GM18951 (cell line): ENCODE results near the gene ATP5ME.
"Not testable (repeated sequence)": the region's sequence is repeated elsewhere in the genome, so short reads cannot be mapped to it uniquely, and the experiment has no call there.

Source experiments
- POLR2A ChIP-seq: IDR thresholded peaks from 4 replicates; pipeline ENCODE4 v1.6.1; 2011; ENCODE audit warnings: mild to moderate bottlenecking; ENCODE audit not compliant: insufficient read length, insufficient read depth; ENCODE audit errors: extremely low read depth
- in situ Hi-C: fragments of 300-500 bp; cut with MboI; formaldehyde crosslinking; loops from one replicate; pipeline ENCODE4 v1.12.0; 2022; ENCODE audit warnings: low sequenced_read_pairs, mixed read lengths, inconsistent platforms; ENCODE audit not compliant: unreplicated experiment

The ATP5ME gene

DNA sequence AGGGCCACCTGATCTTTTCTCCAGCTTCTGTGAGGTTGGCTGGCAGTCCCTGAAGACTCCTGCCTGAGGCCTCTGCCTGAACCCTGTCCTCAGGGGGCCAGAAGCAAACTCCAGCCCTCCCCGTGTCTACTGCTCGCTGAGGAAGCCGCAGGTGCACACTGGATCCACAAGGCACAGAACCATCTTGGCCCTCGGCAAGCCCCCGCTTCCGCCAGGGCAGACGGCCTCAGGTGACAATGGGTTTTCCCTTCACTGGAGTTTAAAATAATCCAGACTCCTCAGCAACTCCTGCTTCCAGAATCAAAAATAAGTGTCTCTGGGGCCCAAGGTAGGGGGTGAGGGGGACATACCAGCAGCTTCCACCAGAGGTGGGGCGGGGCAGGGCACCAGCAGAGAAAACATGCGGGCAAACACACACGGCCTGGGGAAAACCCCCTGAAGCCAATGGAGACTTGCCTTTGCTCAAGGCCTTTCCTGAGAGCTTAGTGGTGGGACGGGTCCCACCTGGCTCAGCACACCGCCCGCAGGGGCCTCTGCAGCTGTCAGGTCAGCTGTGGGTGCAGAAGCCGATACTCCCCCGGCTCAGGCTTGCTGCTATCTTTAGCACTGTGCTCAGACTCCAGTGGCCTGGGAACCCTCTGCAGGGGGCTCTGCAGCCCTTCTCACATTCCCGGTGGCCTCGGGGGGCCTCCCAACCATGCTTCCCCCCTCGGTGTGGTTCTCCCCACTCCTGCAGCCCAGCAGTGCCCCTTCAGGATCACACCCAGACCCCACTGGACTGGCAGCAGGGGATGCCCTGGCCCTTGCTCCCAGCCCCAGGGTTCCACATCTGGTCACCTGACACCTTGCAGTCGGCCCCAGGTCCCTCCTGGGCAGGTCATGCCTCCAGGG, 2.1 kb upstream of the ATP5ME start:
- peak; percentile 13 for TF ChIP-seq POLR2A
- in situ Hi-C loops, result no loop called here

DNA sequence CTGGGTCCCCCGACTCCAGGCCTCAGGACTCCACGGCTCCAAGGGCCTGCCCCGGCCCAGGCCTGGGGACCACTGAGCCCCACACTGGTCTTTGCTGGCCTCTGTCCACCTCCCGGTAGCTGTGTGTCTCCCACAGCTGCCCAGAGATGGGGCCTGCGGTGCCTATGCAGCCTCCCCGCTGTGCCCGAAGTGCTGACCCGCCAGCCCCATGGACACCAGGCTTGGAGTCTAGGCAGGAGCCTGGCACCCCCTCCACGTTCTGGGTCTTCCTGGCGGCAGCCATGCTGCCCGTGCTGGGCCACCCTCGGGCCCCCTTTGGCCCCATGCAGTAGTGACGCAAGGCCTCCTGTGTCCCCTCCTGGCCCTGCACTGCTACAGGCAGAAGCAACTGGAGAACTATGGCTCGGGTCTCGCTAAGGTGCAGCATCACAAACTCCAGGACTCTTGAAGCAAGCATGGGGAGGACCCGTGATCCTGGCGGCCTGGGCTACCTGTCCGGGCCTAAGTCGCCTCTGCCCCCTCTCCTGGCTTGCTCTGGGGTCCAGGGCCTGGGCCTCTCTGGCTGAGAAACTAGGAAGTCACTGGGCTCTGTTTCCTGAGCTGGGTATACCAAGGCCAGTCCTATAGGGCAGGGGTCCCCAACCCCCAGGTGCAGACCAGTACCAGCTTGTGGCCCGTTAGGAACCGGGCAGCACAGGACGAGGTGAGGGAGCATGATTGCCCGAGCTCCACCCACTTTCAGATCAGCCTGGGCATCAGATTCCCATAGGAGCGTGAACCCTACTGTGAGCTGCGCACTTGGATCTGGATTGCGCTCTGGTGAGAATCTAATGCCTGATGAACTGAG, 1.2 kb upstream of the ATP5ME start:
- in situ Hi-C loops, result no loop called here
- TF ChIP-seq POLR2A, result no peak

DNA sequence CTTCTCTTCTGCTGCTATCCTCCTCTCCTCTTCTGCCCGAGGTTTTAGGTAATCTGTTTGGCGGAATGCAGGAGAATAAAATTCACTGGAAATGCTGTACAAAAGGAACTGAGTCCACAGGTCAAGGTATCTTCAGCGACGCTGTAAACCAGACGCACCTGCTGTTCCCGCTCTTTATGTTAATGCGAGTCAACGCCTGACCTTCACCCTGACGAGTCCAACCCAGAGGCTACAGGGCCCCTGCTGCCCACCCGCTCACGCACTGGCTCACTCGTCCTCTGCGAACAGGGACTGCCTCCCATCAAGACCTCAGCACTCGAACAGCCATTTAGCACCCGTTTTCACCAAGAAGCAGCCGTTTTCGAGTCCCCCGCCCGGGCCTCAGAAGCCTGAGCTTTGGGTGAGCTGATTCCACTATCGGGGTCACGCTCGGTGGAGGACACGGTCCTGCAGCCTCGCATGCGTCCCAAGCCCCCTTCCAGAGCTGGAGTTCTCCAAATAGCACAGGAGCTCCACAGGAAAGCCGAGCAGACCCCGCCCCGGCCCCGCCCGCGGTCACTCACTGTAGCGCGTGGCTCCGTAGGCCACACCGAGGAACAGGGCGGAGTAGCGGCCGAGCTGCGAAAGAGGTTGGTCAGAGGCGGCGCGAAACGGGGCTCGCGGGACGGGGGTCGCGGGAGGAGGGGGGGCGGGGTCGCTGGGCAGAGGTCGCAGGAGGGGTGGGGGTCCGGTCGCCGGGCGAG, 556 bp downstream of the ATP5ME start:
- in situ Hi-C loops, result no loop called here
- TF ChIP-seq POLR2A, result no peak

DNA sequence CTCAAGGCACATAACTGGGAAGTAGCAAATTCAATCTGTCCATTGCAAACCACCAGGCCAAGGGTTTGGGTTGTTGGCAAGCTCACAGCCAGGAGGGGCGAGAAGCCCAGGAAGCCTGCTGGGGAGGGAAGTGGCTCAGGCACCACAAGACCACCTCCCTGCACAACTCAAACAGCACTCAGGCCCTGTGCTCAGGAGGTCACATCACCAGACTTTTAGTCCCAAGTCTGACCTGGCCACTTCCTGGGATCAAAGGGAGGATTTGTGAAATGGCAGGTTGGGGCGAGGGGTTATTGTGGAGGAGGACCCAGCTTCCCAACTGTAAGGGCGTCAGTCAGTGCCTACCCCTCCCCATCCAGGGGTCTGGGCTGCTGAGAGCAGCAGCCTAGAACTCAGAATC, 2.3 kb downstream of the ATP5ME start:
- in situ Hi-C loops, result no loop called here
- TF ChIP-seq POLR2A, result no peak

DNA sequence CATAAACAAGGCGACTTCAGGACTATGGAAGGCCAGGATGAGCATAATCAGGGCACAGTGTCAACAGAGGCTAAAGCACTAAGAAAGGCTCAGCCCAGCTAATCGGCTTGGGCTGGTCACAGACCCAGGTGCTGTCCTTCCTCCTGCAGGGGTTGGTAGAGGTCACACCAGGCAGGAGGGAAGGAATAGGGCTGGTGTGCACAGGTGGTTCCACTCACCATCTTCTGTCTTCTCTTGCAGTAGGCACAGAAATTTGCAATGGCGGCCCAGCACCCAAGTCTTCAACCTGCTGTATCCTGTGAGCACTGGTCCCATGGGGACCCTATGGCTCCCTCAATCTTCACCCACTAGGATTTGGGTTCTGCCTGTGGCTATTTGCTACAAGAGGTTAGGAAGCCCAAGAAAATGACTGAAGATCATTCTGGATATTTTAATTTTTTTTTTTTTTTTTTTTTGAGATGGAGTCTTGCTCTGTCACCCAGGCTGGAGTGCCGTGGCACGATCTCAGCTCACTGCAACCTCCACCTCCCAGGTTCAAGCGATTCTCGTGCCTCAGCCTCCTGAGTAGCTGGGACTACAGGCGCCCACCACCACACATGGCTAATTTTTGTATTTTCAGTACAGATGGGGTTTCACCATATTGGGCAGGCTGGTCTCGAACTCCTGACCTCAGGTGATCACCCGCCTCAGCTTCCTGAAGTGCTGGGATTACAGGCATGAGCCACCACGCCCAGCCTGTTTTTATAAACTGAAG, 4.1 kb downstream of the ATP5ME start:
- in situ Hi-C loops, result not testable (repeated sequence)

DNA sequence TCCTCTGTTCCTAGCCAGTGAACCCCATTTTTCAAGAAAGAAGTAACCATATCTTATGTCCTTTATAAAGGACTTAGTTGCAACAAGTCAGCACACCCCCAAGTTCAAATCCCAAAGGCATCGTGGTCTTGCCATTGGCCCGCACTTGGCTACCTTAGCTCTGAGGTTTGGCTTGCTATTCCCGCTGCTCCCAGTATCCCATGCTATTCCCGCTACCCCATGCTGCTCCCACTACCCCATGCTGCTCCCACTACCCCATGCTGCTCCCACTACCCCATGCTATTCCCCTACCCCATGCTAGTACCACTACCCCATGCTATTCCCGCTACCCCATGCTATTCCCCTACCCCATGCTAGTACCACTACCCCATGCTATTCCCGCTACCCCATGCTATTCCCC, 5.9 kb downstream of the ATP5ME start:
- in situ Hi-C loops, result not testable (repeated sequence)

DNA sequence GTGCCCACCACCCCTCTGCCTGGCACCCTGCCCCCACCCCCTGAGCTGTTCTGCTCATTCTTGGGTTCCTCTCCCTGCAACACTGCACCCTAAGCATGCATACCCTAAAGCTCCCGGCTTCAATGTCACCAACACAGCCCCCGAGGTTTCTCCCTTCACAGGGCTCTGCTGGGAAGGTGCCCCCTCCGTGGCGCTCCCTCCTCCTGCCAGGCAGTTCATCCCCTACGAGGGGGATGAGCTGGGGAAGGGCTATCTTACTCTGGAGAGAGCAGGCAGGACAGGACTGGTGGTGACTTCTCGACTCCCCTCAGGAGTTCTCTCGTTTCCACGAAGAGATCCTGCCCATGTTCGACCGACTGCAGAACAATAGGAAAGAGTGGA, 6.5 kb downstream of the ATP5ME start:
- TF ChIP-seq POLR2A, result no peak
- in situ Hi-C loops, result no loop called here

DNA sequence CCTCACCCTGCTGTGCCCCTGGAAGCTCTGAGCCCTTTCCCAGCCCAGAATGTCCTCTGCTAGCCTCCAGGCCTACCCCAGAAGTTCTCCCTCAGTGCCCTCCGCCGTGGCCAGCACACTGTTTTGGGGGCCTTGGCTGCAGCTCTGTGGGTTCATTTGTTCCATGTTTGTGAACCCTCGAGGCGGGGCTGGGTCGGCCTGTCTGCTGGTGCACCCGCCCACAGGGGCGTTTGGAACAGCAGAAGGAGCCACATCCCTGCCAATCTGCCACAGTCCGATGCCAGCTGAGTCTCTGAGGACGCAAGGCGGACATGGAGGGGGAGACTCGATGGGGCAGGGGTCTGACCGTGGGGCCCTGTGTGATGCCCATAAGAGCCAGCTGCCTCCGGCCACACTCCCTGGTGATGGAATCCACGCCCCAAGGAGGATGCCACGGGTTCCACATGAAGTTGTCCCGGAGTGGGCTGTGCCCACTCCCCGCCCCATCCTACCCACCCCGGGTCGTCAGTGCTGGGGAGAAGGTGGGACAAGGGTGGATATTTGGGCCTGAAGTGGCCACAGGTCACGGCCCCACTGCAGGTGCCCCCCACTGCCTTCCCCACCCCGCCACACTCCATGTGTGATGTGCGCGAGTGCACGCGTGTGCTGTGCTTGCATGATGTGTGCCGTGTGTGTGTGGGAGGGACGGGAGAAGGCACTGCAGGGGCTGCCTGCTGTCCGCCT, 7.1 kb downstream of the ATP5ME start:
- TF ChIP-seq POLR2A, result no peak
- in situ Hi-C loops, result no loop called here

DNA sequence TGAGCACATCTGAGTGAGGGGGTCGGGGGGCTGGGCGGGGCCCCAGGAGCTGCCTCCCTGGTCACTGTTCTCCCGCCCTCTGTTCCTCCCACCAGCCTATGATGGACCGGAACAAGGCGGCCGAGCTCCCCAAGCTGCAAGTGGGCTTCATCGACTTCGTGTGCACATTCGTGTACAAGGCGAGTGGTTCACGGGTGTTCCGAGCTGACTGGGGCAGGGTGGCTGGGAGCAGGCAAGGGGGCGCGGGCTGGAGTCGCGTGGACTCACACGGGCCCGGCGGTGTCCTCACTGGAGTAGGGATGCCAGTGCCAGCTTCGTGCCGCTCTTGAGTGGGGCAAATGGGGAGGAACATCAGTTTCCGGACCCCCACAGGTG, 7.7 kb downstream of the ATP5ME start:
- in situ Hi-C loops, result no loop called here

DNA sequence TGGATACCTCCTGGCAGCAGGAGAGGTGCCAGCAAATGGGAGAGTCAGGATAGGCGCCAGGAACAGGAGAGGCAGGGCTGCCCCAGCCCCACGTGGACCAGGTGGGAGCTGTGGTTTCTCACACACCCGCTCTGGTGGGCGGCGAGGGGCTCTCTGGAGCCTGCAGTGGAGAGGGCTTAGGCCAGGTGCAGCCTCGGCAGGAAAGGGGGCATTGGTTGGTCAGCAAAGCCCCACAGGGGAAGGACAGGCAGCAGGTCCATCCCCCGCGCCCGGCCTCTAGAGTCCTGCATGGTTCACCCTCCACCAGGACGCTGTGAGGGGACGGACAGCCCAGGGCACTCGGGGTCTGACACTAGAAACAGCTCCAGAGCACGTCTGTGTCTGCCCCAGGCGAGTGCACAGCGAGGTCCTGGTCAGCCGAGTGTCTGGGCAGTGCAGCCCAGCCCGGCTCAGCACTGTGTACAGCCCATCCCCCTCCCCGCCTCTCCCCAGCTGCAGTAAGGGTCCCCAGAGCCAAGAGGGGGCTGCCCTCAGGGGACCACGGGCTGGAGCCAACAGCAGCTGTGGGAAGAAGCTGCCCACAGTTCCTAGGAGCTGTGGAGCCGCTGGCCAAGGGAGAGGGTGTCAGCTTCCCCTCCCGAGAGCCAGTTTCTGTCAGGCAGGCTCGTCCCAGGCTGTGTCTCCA, 8.2 kb downstream of the ATP5ME start:
- no peak for TF ChIP-seq POLR2A
- in situ Hi-C loops, result no loop called here

More for the DNA sequence above, 7.7 kb downstream of the ATP5ME start:
- no peak for TF ChIP-seq POLR2A

DNA sequence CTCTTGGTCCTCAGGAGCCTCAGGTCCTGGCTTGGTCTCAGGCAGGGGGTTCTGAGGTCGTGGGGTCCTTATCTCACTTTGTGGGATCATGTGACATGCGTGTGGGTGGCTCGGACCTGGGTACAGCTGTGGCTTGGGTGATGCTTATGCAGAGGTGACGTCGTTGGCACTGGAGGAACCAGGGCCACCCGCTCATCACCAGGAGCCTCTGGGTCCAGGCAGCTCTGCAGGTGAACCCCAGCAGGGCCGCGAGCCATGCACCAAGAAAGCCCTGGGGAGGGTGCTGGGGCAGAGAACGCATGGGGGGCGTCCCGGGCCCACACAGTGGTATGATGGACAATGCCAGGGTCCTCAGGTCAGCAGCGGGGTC, 8.7 kb downstream of the ATP5ME start:
- in situ Hi-C loops, result no loop called here
- no peak for TF ChIP-seq POLR2A

DNA sequence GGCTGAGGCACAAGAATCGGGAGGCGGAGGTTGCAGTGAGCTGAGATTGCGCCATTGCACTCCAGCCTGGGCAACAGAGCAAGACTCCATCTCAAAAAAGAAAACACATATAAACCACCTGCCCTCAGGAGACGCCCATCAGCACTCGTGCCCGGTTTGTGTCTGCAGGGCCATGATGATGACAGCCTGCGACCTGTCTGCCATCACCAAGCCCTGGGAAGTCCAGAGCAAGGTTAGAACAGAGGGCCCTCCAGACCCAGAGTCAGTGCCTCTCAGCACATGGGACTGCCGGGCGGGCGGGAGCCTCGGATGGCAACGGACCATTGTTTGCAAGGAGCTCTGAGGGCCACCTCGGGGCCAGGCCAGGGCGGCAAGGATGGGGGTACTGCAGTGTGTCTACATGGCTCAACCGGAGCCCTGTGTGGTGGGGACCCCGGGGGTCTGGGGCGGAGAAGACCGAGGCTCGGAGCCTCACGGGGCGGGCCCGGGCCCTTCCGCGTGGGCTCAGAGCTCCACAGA, 9.3 kb downstream of the ATP5ME start:
- in situ Hi-C loops, result no loop called here
- no peak for TF ChIP-seq POLR2A
